Stimulated activated naive CD8-positive, alpha-beta T cell treated with anti-CD3 and anti-CD28 coated beads, Interleukin-15, Interleukin-2, amounts not matched to agents 100 ng/mL and 50 ng/mL, for 24 hours (primary cell): ENCODE measurements around the gene LYST.
"Not testable (repeated sequence)": the region's sequence is repeated elsewhere in the genome, so short reads cannot be mapped to it uniquely, and the experiment has no call there.

Source experiments
- H3K27ac Mint-ChIP-seq: one replicate; pipeline ENCODE4 v1.8.0; 2021; ENCODE audit warnings: mild to moderate bottlenecking, mixed read lengths
- H3K27me3 Mint-ChIP-seq: one replicate; pipeline ENCODE4 v1.8.0; 2021; ENCODE audit warnings: mixed read lengths
- H3K36me3 Mint-ChIP-seq: one replicate; pipeline ENCODE4 v1.8.0; 2021; ENCODE audit warnings: low read depth, mixed read lengths
- H3K4me1 Mint-ChIP-seq: one replicate; pipeline ENCODE4 v1.8.0; 2021; ENCODE audit warnings: low read depth, mixed read lengths
- H3K4me3 Mint-ChIP-seq: one replicate; pipeline ENCODE4 v1.8.0; 2021; ENCODE audit warnings: mild to moderate bottlenecking, mixed read lengths
- H3K9me3 Mint-ChIP-seq: one replicate; pipeline ENCODE4 v1.8.0; 2021; ENCODE audit warnings: mixed read lengths

The LYST gene

DNA sequence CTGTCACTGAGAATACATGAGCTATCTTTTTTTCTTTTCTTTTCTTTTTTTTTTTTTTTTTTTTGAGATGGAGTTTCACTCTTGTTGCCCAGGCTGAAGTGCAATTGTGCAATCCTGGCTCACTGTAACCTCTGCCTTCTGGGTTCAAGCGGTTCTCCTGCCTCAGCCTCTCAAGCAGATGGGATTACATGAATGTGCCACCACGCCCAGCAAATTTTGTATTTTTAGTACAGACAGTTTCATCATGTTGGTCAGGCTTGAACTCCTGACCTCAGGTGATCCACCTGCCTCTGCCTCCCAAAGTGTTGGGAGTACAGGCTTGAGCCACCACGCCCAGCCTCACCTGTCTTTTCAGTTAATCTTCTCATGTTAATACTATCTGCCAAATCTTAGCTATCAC lies 112.5 kb downstream of the LYST start:
- H3K4me3 Mint-ChIP-seq, H3K27ac Mint-ChIP-seq, H3K4me1 Mint-ChIP-seq, H3K9me3 Mint-ChIP-seq, H3K27me3 Mint-ChIP-seq: not testable (repeated sequence)
- H3K36me3 Mint-ChIP-seq: peaks cover 62% of the 10 kb centered on the region

DNA sequence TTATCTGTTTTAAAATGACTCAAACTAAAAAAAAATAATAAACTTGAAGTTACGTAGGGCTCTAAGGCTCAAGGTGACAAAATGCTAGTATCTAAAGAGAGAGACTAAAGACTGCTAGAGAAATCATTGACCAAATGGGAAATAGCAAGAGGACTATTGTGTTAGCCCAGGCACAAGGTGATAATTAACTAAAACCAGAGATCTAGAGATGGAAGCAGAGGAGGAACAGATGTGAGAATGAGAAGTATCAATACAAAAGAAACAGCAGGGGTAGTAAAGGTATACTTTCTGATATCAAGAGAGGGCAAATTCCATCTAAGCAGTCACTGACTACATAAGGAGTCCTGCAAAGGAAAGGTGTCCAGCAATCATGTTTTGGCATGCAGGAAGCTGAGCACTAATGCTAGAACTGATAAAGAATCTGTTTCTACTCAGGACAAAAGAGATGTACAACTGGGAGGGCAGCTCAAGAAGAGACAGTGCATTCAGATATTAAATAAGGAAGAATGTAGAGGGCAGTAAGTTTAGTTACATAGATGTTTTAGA lies 116.9 kb downstream of the LYST start:
- peaks cover 73% of the 10 kb centered on the region for H3K36me3 Mint-ChIP-seq
- H3K27ac Mint-ChIP-seq: peak overlapping the region; percentile 10

DNA sequence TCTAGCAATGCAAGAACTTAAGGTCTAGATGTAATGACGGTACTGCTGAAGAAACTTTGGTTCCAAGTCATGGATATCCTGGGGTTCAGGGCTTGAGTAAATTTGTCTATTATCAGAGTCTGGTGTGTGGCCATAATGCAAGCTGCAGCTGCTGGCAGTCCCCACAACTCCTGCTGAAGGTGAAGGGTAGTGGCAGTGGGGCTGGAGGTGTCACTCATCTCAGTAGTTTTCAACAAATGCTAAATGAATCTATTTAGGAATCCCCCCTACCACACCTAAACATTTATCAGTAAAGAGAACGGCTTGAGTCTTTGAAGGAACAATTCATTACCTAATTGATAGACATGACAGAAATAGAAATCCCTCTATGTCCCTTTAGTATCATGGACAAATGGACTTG lies 118.0 kb downstream of the LYST start:
- H3K27me3 Mint-ChIP-seq: no peaks in the 10 kb centered on the region
- no peak overlapping the region for H3K4me3 Mint-ChIP-seq
- H3K9me3 Mint-ChIP-seq: no peaks in the 10 kb centered on the region
- no peak overlapping the region for H3K27ac Mint-ChIP-seq
- peaks cover 72% of the 10 kb centered on the region for H3K36me3 Mint-ChIP-seq
- no peaks in the 10 kb centered on the region for H3K4me1 Mint-ChIP-seq

More for the DNA sequence above, 116.9 kb downstream of the LYST start:
- Mint-ChIP-seq H3K27me3 (no peaks in the 10 kb centered on the region), H3K4me1 (no peaks in the 10 kb centered on the region), H3K4me3 (no peak overlapping the region), H3K9me3 (no peaks in the 10 kb centered on the region)

DNA sequence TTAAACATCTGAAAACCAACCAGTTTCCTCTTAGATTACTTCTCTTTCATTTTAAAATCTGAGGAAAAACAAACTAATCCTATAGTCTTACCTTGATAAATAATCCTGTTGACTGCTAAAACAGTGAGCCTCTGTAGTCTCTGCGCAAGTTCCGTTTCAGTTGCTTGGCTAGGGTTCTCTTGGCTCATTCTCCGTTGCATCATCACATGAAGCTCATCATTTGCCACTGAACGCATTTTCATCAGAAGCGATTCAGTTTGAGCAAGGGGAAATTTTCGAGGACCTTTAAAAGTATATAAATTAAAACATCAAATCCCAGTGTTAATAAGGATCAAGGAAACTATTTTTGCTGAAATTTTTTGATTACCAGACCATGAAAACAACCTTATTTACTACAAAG lies 120.5 kb downstream of the LYST start:
- H3K36me3 Mint-ChIP-seq: peaks cover 70% of the 10 kb centered on the region
- H3K4me3 Mint-ChIP-seq: no peak overlapping the region
- H3K27me3 Mint-ChIP-seq: no peaks in the 10 kb centered on the region
- H3K4me1 Mint-ChIP-seq: no peaks in the 10 kb centered on the region
- no peaks in the 10 kb centered on the region for H3K9me3 Mint-ChIP-seq
- H3K27ac Mint-ChIP-seq: no peak overlapping the region

DNA sequence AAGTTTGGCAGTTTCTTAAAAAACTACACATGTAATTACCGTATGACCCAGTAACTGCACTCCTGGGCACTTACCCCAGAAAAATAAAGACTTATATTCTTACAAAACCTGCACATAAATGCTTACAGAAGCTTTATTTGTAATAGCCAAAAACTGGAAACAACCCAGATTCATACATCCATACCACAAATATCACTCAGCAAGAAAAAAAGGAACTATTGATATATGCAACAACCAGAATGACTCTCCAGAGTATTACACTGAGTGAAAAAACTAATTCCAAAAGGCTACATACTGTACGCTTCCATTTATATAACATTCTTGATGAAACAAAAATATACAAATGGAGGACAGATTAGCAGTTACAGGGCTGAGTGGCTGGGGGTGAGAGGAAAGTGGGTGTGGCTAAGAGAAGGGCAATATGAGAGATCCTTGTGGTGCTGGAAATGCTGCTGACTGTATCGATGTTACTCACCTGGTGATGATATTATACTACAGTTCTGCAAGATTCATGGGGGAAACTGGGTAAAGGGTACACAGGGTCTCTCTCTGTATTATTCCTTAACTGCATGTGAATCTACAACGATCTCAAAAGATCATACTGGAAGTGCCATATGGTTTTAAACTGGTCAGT lies 121.1 kb downstream of the LYST start:
- H3K9me3 Mint-ChIP-seq: no peaks in the 10 kb centered on the region
- peaks cover 69% of the 10 kb centered on the region for H3K36me3 Mint-ChIP-seq
- no peaks in the 10 kb centered on the region for H3K4me1 Mint-ChIP-seq
- no peak overlapping the region for H3K4me3 Mint-ChIP-seq
- no peaks in the 10 kb centered on the region for H3K27me3 Mint-ChIP-seq
- no peak overlapping the region for H3K27ac Mint-ChIP-seq

DNA sequence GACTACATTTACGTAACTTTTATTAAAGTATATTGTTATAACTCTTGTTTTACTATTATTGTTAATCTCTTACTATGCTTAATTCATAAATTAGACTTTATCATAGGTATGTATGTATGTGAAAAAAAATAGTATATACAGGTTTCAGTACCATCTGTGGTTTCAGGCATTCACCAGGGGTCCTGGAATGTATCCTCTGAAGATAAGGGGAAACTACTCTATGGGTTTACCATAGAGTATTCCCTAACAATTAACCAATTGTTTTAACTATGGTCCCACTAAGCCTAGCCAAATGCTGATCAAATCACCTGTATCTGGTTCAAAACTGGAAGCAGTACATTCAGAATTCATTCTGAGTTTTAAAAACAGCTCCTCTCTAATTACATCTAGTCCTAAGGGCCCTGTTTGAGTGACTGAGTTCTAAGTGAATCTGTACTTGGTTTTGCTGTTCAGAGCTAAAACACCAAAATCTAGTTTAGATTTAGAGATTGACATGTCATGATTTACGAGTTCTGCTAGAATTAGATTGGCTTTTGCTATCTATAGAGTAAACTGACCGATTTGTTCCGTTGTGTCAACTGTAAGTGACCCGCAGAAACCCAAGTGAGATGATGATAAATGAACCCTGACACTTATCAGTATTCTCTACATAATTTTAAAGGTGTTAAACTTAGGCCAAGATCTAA lies 123.6 kb downstream of the LYST start:
- H3K4me3 Mint-ChIP-seq: no peak overlapping the region

DNA sequence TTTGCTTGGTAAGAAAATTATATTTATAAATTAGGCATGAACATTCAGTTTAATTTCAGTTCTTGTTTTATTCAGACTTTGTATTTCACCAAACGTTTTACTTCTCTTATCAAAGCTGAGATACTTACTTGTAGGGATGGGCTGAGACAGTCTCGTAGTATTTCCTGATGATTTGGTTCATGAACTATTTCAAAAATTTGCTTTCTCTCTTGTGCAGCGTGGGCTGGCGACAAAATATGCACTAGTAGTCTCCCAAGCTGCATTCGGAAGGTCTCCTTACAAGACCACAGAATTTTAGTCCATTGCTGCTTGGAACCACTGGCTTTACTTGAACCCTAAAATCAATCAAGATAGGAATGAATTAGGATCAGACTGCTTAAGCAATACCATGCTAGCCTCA lies 125.4 kb downstream of the LYST start:
- peaks cover 77% of the 10 kb centered on the region for H3K36me3 Mint-ChIP-seq
- no peaks in the 10 kb centered on the region for H3K27me3 Mint-ChIP-seq
- H3K4me3 Mint-ChIP-seq: no peak overlapping the region
- no peak overlapping the region for H3K27ac Mint-ChIP-seq
- no peaks in the 10 kb centered on the region for H3K9me3 Mint-ChIP-seq
- peaks cover 3% of the 10 kb centered on the region for H3K4me1 Mint-ChIP-seq

More for the DNA sequence above, 123.6 kb downstream of the LYST start:
- Mint-ChIP-seq H3K4me1 (no peaks in the 10 kb centered on the region), H3K36me3 (peaks cover 77% of the 10 kb centered on the region), H3K27me3 (no peaks in the 10 kb centered on the region), H3K27ac (no peak overlapping the region), H3K9me3 (no peaks in the 10 kb centered on the region)

DNA sequence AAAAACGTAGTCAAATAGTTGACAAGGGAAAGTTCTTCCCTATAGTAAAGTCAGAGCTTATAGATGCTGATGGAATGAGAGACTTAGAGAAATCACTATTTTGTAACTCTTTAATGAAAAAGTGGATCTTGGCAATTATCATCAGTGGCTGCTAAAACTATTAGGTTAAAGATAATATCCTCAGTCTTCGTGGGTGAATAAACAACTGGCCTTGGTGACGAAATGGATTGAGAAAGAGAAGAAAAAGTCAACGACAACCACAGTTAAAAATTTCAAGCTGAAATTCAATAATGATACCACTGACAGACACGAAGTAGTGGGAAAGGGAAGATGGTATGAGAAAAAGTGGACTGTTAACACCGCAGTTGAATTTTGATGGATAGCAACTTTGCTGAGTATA lies 127.1 kb downstream of the LYST start:
- H3K27ac Mint-ChIP-seq: no peak overlapping the region
- H3K27me3 Mint-ChIP-seq: no peaks in the 10 kb centered on the region
- peaks cover 68% of the 10 kb centered on the region for H3K36me3 Mint-ChIP-seq
- H3K9me3 Mint-ChIP-seq: no peaks in the 10 kb centered on the region
- peaks cover 12% of the 10 kb centered on the region for H3K4me1 Mint-ChIP-seq
- no peak overlapping the region for H3K4me3 Mint-ChIP-seq

DNA sequence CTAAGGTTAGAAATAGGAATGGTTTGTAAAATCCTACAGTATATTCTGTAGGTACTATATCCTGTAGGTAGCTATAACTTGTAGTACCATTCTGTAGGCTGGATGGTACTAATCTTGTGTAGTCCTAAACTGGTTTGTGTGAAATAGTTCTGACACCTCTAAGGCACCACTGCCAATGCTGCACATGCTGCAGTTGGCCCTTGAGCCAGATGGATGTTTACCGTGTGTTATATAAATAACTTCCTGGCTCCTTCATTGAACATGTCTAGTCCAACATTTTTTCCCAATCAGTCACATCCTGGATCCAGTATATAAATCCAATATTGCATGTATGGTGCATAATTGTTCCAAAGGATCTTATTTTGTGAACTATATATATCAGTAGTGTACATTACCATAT lies 127.6 kb downstream of the LYST start:
- H3K4me3 Mint-ChIP-seq: no peak overlapping the region
- no peaks in the 10 kb centered on the region for H3K9me3 Mint-ChIP-seq
- H3K36me3 Mint-ChIP-seq: peaks cover 64% of the 10 kb centered on the region

DNA sequence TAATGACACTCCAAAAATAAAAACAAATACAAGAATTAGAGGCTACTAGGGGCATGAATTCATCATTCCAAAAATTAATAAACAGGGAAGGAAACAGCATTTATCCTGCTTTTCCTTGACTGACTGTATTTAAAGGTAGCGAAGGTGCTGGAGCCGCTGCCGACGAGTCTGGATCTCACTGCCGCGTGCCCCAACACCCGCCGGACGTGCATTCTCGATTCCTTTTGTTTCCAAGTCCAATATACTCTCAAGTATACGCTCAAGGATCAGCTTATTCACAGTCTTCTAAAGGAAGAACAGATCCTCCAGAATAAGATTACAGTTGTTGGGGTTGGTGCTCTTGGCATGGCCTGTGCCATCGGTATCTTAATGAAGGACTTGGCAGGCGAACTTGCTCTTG lies 129.0 kb downstream of the LYST start:
- peaks cover 12% of the 10 kb centered on the region for H3K4me1 Mint-ChIP-seq
- no peak overlapping the region for H3K4me3 Mint-ChIP-seq
- no peaks in the 10 kb centered on the region for H3K9me3 Mint-ChIP-seq
- peaks cover 60% of the 10 kb centered on the region for H3K36me3 Mint-ChIP-seq
- no peak overlapping the region for H3K27ac Mint-ChIP-seq
- H3K27me3 Mint-ChIP-seq: no peaks in the 10 kb centered on the region

More for the DNA sequence above, 127.6 kb downstream of the LYST start:
- H3K27ac Mint-ChIP-seq: no peak overlapping the region
- H3K4me1 Mint-ChIP-seq: peaks cover 12% of the 10 kb centered on the region
- no peaks in the 10 kb centered on the region for H3K27me3 Mint-ChIP-seq

DNA sequence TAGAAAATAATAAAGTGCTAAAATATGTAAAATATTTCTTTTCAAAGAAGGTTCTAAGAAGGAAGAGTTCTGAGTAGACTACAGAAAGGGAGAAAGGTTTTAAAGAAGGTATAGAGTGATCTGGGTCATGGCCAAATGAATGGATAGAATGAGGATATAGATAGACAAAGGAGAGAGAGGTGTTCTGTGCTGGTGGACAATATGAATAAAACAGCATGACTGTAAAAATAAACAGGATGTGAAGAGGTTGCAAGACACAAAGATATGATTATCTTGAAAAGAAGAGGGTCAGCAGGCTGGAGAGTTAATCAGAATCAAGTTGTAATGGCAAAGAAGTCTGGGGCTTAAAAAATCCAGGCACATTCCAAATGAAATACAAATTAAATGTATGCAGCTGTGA lies 130.4 kb downstream of the LYST start:
- Mint-ChIP-seq H3K9me3 (no peaks in the 10 kb centered on the region), H3K27ac (no peak overlapping the region), H3K4me3 (no peak overlapping the region), H3K4me1 (peaks cover 12% of the 10 kb centered on the region), H3K27me3 (no peaks in the 10 kb centered on the region), H3K36me3 (peaks cover 59% of the 10 kb centered on the region)

DNA sequence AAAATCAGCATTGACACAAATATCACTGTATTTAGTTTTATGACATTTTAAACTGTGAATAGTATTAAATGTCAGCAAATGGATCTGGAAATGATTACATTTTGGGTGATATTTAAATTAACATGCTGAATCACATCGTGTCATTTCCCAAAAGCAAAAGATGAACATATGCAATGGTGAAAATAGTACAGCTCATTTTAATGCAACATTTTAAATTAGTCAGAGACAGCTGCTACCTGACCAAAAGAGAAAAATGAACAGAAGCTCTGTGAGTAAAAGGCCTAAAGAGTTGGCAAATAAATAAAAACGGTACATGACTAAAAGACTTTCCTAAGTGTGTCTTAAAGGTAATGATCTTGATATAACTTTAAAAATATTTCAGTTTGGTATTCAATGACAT lies 131.1 kb downstream of the LYST start:
- Mint-ChIP-seq H3K4me1 (peaks cover 12% of the 10 kb centered on the region), H3K27ac (no peak overlapping the region), H3K4me3 (no peak overlapping the region), H3K9me3 (no peaks in the 10 kb centered on the region), H3K36me3 (peaks cover 54% of the 10 kb centered on the region), H3K27me3 (no peaks in the 10 kb centered on the region)

DNA sequence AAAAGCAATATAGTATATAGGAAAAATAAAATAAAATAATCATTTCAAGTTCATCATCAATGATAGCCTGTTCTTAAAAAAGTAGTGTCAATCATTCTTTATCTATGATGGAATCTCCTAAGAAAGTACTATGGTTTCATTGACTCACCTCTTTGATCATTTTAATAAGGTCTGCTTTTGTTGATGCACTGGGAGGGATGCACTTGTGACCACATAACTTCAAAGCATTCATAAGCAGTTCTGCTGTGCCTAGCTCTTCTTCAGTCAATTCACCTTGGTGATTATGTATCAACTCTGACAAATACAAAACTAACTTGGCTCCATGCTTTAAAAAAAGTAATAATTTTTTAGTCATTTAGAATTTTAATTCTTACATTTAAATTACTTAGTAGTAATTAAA lies 132.4 kb downstream of the LYST start:
- H3K4me1 Mint-ChIP-seq: peaks cover 12% of the 10 kb centered on the region
- no peak overlapping the region for H3K4me3 Mint-ChIP-seq
- peaks cover 43% of the 10 kb centered on the region for H3K36me3 Mint-ChIP-seq
- H3K27ac Mint-ChIP-seq: no peak overlapping the region
- no peaks in the 10 kb centered on the region for H3K9me3 Mint-ChIP-seq
- no peaks in the 10 kb centered on the region for H3K27me3 Mint-ChIP-seq

DNA sequence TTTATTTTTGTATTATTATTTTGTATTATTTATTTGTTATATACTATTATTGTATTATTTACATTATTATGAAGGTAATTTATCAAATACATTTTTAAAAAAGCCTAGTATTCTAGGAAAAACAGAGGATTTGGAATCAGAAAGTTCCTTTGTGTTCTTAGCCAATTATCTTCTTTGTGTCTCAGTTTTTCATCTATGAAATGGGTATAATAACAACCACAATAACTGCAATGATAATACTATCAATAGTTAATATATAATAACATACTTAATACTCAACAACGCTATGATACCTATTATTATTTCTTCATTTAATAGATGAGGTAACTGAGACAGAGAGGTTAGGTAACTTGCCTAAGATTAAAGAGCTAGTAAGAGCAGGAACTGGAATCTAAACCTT lies 136.7 kb downstream of the LYST start:
- H3K4me1 Mint-ChIP-seq: peaks cover under 1% of the 10 kb centered on the region
- peaks cover 28% of the 10 kb centered on the region for H3K36me3 Mint-ChIP-seq
- H3K27me3 Mint-ChIP-seq: no peaks in the 10 kb centered on the region
- H3K4me3 Mint-ChIP-seq: no peak overlapping the region
- H3K9me3 Mint-ChIP-seq: no peaks in the 10 kb centered on the region
- H3K27ac Mint-ChIP-seq: no peak overlapping the region

DNA sequence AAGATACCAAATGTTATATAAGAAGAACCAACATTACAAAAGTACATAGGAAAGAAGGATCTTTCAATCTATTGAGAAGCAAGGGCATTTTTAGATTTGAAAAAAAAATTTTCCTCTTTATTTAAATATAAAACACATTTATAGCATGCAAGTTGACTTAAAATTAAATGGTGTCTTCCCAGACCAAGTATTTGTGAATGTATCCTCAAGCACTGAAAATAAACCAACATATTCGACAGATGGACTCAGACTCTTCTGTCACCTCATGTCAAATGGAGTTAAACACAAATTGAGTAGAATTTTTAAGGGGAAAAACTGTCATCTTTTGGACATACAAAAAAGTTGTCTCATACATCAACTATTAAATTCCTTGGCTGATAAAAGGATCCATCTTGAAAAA lies 140.1 kb downstream of the LYST start:
- H3K9me3 Mint-ChIP-seq: no peaks in the 10 kb centered on the region
- no peaks in the 10 kb centered on the region for H3K27me3 Mint-ChIP-seq
- H3K27ac Mint-ChIP-seq: no peak overlapping the region
- no peaks in the 10 kb centered on the region for H3K4me1 Mint-ChIP-seq
- peaks cover 23% of the 10 kb centered on the region for H3K36me3 Mint-ChIP-seq
- no peak overlapping the region for H3K4me3 Mint-ChIP-seq

DNA sequence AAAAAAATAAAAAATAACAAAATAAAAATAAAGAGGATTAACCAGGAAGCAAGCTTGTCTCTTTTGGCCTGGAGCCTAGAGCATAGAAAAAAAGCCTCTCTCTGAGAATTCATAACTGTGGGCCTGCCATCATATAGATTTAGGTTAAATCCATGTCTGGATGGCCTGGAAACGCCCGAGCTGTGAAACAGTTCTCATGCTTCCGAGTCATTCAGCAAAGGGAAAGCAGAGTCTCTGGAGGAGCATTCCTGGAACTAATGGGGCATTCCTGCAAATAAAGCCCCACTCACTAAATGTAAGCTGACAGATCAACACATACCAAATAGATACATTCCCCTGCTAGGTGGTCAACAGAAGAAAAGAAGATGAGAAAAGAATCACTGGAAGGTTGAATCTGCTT lies 141.3 kb downstream of the LYST start:
- H3K27ac Mint-ChIP-seq: no peak overlapping the region
- H3K27me3 Mint-ChIP-seq: no peaks in the 10 kb centered on the region
- no peak overlapping the region for H3K4me3 Mint-ChIP-seq
- H3K9me3 Mint-ChIP-seq: no peaks in the 10 kb centered on the region
- no peaks in the 10 kb centered on the region for H3K4me1 Mint-ChIP-seq
- peaks cover 28% of the 10 kb centered on the region for H3K36me3 Mint-ChIP-seq
